ENCODE measurements around the gene RGS6.

Gene RGS6

GRCh38 chr14:72610096-72610830, 678.0 kb downstream of the RGS6 start:
- no peak for DNase-seq

GRCh38 chr14:72610831-72611200, 678.6 kb downstream of the RGS6 start:
- TF ChIP-seq POLR2A (IDR thresholded peaks at IDR 0.05; ENCODE audit: low read length) (no peak), GATA1 (IDR thresholded peaks at IDR 0.05; ENCODE audit: low read depth, low read length) (no peak)
- DNase-seq, result no peak

More at GRCh38 chr14:72610096-72610830, 678.0 kb downstream of the RGS6 start:
- TF ChIP-seq POLR2A (IDR thresholded peaks at IDR 0.05; ENCODE audit: low read length) (no peak), GATA1 (IDR thresholded peaks at IDR 0.05; ENCODE audit: low read depth, low read length) (no peak)

GRCh38 chr14:72611506-72611905, 679.3 kb downstream of the RGS6 start:
- no peak for DNase-seq
- TF ChIP-seq GATA1 (IDR thresholded peaks at IDR 0.05; ENCODE audit: low read depth, low read length) (no peak), POLR2A (IDR thresholded peaks at IDR 0.05; ENCODE audit: low read length) (no peak)

- TF ChIP-seq POLR2A (IDR thresholded peaks at IDR 0.05; ENCODE audit: low read length) (no peak), GATA1 (IDR thresholded peaks at IDR 0.05; ENCODE audit: low read depth, low read length) (no peak)
- no peak for DNase-seq
Observed at GRCh38 chr14:72612041-72612440, 679.8 kb downstream of the RGS6 start.

GRCh38 chr14:72613231-72613974, 681.2 kb downstream of the RGS6 start:
- TF ChIP-seq GATA1 (IDR thresholded peaks at IDR 0.05; ENCODE audit: low read depth, low read length) (no peak), POLR2A (IDR thresholded peaks at IDR 0.05; ENCODE audit: low read length) (no peak)
- DNase-seq, result peak; percentile 6 to 14

- TF ChIP-seq POLR2A (IDR thresholded peaks at IDR 0.05; ENCODE audit: low read length), result no peak
- no peak for TF ChIP-seq GATA1 (IDR thresholded peaks at IDR 0.05; ENCODE audit: low read depth, low read length)
- no peak for DNase-seq
Observed at GRCh38 chr14:72613975-72614319, 681.7 kb downstream of the RGS6 start.

- TF ChIP-seq POLR2A (IDR thresholded peaks at IDR 0.05; ENCODE audit: low read length), result no peak
- no peak for TF ChIP-seq GATA1 (IDR thresholded peaks at IDR 0.05; ENCODE audit: low read depth, low read length)
- no peak for DNase-seq
Observed at GRCh38 chr14:72614365-72614764, 682.1 kb downstream of the RGS6 start.

- no peak for DNase-seq
- no peak for TF ChIP-seq POLR2A (IDR thresholded peaks at IDR 0.05; ENCODE audit: low read length)
- no peak for TF ChIP-seq GATA1 (IDR thresholded peaks at IDR 0.05; ENCODE audit: low read depth, low read length)
Observed at GRCh38 chr14:72614891-72615415, 682.7 kb downstream of the RGS6 start.

- no peak for DNase-seq
- TF ChIP-seq GATA1 (IDR thresholded peaks at IDR 0.05; ENCODE audit: low read depth, low read length), result no peak
- no peak for TF ChIP-seq POLR2A (IDR thresholded peaks at IDR 0.05; ENCODE audit: low read length)
Observed at GRCh38 chr14:72615451-72616121, 683.4 kb downstream of the RGS6 start.
